Prostate gland (tissue), 2 donors: Measurements from ENCODE around the gene SLC25A1.

Experiments
- POLR2AphosphoS5 ChIP-seq: sonication (generic); formaldehyde crosslinking; IDR thresholded peaks from one replicate; pipeline ENCODE4 v1.6.1; 2017; ENCODE audit warnings: antibody characterized with exemption
- TF ChIP-seq, protein P1 (sequence below), 4 experiments: fragments of 200-600 bp in 2 of 4; fragments of 450-650 bp in 2 of 4; sonication (generic) in 2 of 4; IDR thresholded peaks; 1 replicate in 3 of 4; 2 replicates in 1 of 4; pipeline ENCODE4 v1.5.1; 2016 to 2019; ENCODE audit warnings: antibody characterized with exemption in 4 of 4, mild to moderate bottlenecking in 2 of 4, moderate library complexity in 2 of 4

DNA sequence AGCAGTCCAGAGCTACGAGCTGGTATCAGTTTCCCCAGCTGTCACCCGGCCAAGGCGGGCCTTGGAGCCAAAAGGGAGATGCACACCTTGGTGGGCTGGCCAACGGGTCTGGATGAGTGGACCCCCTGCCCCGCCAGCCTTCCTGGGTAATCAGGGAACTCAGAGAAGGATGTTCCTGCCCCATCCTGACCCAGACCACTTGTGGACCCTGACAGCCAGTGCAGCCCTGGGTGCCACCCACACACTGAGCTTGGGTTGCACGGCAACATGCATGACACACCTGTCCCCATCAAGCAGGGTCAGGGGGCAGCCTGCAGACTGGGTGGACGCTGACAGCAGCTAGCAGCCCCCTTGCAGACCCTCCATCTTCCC is 8.6 kb downstream of the SLC25A1 start:
- TF ChIP-seq, protein P1, sequence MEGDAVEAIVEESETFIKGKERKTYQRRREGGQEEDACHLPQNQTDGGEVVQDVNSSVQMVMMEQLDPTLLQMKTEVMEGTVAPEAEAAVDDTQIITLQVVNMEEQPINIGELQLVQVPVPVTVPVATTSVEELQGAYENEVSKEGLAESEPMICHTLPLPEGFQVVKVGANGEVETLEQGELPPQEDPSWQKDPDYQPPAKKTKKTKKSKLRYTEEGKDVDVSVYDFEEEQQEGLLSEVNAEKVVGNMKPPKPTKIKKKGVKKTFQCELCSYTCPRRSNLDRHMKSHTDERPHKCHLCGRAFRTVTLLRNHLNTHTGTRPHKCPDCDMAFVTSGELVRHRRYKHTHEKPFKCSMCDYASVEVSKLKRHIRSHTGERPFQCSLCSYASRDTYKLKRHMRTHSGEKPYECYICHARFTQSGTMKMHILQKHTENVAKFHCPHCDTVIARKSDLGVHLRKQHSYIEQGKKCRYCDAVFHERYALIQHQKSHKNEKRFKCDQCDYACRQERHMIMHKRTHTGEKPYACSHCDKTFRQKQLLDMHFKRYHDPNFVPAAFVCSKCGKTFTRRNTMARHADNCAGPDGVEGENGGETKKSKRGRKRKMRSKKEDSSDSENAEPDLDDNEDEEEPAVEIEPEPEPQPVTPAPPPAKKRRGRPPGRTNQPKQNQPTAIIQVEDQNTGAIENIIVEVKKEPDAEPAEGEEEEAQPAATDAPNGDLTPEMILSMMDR (IDR thresholded peaks at IDR 0.05) = no peak
- no peak for TF ChIP-seq POLR2AphosphoS5
